Measurements from ENCODE around the gene NNT. TPM values are rescaled to one million over a fixed set of nuclear protein-coding genes. Genes with fewer than 3 reads are reported as not detected.
"Not testable (repeated sequence)": the region's sequence is repeated elsewhere in the genome, so short reads cannot be mapped to it uniquely, and the experiment has no call there.

Gene NNT
- total RNA-seq, 2 experiments from 2014 or later: 96.4 to 110 TPM

DNA sequence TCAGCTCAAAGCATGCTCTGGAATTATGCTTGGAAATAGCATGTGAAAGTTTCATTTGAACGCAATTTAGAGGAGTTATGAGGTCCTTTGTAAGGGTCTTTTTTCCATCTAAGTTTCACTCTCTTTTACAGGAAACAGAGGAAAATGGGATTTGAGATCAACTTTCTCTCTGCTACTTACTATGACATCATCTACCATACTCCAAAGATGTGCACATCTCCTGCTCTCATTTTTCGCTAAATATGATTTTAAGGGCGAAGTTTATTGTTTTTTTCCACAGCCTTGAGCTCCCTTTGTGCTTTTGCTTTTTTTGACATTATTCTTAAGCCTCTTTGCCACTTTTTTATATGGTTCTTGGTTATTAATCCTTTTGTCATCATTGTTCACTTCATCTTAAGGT lies 125.6 kb downstream of the NNT start:
- ChIA-PET POLR2A (no interaction called here), CTCF (no interaction called here)
- Mint-ChIP-seq H3K27ac (no peak overlapping the region), H3K36me3 (ENCODE audit: low read depth) (no peaks in the 10 kb centered on the region), H3K9me3 (no peaks in the 10 kb centered on the region), H3K4me1 (no peaks in the 10 kb centered on the region), H3K27me3 (peaks cover 13% of the 10 kb centered on the region), H3K4me3 (no peak overlapping the region)
- no peak for DNase-seq

DNA sequence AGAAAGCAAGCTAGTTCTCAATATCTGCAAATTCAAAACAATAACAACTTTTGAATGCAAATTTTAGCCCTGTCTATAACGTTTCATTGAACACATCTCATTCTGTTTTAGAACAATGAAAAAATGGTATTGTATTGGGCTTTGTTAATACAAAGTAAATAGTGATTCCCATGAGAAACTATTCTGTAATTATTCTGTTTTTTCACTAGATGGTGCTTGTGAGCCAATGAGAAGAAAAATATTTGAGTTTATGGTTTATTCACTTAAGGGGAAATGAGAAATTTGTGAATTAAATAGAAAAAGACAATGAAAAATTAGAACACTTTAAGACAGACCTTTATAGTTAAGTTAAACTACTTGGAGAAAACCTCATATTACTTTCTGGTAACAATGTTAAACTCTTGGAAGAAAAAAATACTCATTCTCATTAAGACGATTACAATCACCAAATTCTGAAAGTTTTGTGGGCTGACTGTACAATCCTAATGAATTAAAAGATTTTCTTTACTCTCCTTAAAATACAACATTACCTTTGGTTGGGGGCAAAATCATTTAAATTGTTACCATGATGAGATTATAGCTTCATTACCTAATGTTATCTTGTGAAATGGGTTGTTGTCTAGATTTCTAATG lies 127.0 kb downstream of the NNT start:
- Mint-ChIP-seq H3K27me3 (peaks cover 13% of the 10 kb centered on the region), H3K4me1 (no peaks in the 10 kb centered on the region), H3K4me3 (no peak overlapping the region), H3K36me3 (ENCODE audit: low read depth) (no peaks in the 10 kb centered on the region), H3K9me3 (no peaks in the 10 kb centered on the region), H3K27ac (no peak overlapping the region)
- POLR2A ChIA-PET: no interaction called here
- DNase-seq: no peak
- CTCF ChIA-PET: interaction anchor here (0.6 to 1.0 kb wide), 2 partner anchors 1044 to 1219 kb away, joined by 3 to 6 read pairs; no protein-coding TSS in a partner anchor

DNA sequence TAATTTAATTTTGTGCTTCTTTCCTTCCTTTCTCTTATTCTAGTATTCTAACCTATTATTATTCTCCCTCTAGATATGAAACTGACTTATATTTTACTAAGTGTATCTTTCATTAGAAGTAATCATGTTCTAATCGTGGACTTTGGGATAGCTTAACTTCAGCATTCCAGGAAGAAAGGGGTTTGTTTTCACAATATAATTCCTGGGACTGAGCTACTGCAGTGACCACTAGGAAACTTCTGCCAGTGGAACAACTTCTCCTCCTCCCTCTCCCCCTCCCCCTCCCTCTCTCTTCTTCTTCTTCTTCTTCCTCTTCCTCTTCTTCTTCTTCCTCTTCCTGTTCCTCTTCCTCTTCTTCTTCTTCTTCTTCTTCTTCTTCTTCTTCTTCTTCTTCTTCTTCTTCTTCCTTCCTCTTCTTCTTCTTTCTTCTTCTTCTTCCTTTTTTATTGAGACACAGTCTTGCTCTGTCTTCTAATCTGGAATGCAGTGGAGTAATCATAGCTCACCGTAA lies 127.9 kb downstream of the NNT start:
- Mint-ChIP-seq H3K9me3 (no peaks in the 10 kb centered on the region), H3K27ac (no peak overlapping the region), H3K4me3 (no peak overlapping the region), H3K27me3 (peaks cover 13% of the 10 kb centered on the region), H3K36me3 (ENCODE audit: low read depth) (no peaks in the 10 kb centered on the region), H3K4me1 (no peaks in the 10 kb centered on the region)
- CTCF ChIA-PET: interaction anchor here (0.8 to 1.1 kb wide), 3 partner anchors 50 to 1043 kb away, joined by 3 to 6 read pairs (median 3); no protein-coding TSS in a partner anchor
- POLR2A ChIA-PET: no interaction called here
- DNase-seq: no peak

DNA sequence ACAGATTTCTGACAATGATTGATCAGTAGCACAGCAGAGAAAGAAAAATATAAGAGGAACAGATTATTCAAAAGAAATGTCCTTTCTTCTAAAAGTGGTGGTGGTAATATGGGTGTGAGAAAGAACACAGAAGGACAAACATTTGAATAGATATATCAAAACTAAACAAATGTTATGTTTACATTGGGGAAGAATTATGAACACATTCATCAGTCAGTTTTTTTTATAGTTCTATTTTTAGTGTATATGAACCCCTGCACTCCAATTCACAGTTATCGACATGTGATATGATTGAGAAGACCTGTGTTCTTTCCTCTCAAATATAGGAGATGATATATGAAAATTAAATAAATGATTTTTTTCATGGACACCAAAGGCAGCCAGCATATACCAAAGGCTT lies 128.6 kb downstream of the NNT start:
- no peak for DNase-seq
- CTCF ChIA-PET: interaction anchor here (0.8 to 1.1 kb wide), 2 partner anchors 50 to 601 kb away, joined by 3 read pairs; no protein-coding TSS in a partner anchor
- POLR2A ChIA-PET: no interaction called here
- Mint-ChIP-seq H3K9me3 (no peaks in the 10 kb centered on the region), H3K27ac (no peak overlapping the region), H3K4me1 (no peaks in the 10 kb centered on the region), H3K27me3 (peaks cover 13% of the 10 kb centered on the region), H3K36me3 (ENCODE audit: low read depth) (no peaks in the 10 kb centered on the region), H3K4me3 (no peak overlapping the region)

DNA sequence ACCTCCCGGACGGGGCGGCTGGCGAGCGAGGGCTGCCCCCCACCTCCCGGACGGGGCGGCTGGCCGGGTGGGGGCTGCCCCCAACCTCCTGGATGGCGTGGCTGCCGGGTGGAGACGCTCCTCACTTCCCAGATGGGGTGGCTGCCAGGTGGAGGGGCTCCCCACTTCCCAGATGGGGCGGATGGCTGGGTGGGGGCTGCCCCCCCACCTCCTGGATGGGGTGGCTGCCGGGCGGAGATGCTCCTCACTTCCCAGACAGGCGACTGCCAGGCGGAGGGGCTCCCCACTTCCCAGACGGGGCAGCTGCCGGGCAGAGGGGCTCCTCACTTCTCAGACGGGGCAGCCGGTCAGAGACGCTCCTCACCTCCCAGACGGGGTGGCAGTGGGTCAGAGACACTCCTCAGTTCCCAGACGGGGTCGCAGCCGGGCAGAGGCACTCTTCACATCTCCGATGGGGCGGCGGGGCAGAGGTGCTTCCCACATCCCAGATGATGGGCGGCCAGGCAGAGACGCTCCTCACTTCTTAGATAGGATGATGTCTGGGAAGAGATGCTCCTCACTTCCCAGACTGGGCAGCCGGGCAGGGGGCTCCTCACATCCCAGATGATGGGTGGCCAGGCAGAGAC lies 143.1 kb downstream of the NNT start:
- H3K4me3 Mint-ChIP-seq; H3K4me1 Mint-ChIP-seq; H3K27ac Mint-ChIP-seq; POLR2A ChIA-PET; CTCF ChIA-PET; DNase-seq; H3K9me3 Mint-ChIP-seq; H3K36me3 Mint-ChIP-seq (ENCODE audit: low read depth); H3K27me3 Mint-ChIP-seq: not testable (repeated sequence)

DNA sequence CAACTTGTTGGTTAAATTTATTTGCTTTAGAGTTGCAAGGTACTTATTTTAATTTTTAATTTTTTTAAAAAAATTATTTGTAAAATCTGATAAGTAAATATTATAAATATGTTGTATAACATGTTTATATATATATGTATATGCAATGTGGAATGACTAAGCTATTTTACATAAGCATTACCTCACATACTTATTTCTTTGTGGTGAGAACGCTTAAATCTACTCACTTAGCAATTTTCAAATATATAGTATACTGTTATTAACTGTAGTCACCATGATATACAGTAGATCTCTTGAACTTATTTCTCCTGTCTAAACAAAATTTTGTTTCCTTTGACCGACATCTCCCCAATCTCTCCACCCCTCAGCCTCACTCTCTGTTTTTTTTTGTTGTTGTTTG lies 147.8 kb downstream of the NNT start:
- CTCF ChIA-PET: no interaction called here
- POLR2A ChIA-PET: no interaction called here
- H3K27me3 Mint-ChIP-seq: no peaks in the 10 kb centered on the region
- no peaks in the 10 kb centered on the region for H3K36me3 Mint-ChIP-seq (ENCODE audit: low read depth)
- H3K9me3 Mint-ChIP-seq: peaks cover 2% of the 10 kb centered on the region
- DNase-seq: no peak
- H3K4me3 Mint-ChIP-seq: no peak overlapping the region
- no peaks in the 10 kb centered on the region for H3K4me1 Mint-ChIP-seq
- no peak overlapping the region for H3K27ac Mint-ChIP-seq

DNA sequence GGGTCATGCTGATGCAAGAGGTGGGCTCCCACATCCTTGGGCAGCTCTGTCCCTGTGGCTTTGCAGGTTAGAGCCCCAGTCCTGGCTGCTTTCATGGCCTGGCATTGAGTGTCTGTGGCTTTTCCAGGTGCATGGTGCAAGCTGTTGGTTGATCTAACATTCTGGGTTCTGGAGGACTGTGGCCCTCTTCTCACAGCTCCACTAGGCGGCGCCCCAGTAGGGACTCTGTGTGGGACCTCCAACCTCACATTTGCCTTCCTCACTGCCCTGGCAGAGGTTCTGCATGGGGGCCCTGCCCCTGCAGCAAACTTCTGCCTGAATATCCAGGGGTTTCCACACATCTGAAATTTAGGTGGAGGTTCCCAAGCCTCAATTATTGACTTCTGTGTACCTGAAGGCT lies 150.1 kb downstream of the NNT start:
- DNase-seq: no peak
- no peaks in the 10 kb centered on the region for H3K36me3 Mint-ChIP-seq (ENCODE audit: low read depth)
- no peak overlapping the region for H3K27ac Mint-ChIP-seq
- H3K9me3 Mint-ChIP-seq: peaks cover 2% of the 10 kb centered on the region
- no peaks in the 10 kb centered on the region for H3K27me3 Mint-ChIP-seq
- ChIA-PET POLR2A (no interaction called here), CTCF (no interaction called here)
- no peak overlapping the region for H3K4me3 Mint-ChIP-seq
- no peaks in the 10 kb centered on the region for H3K4me1 Mint-ChIP-seq

Other genes starting within 250 kb of the NNT start
- gene CCL28, start 190.8 kb upstream of the NNT start, total RNA-seq: 10 to 100 TPM; 12.2 to 16.8 TPM
- 10 to 100 TPM; 17.0 to 19.0 TPM for gene TMEM267, start 119.3 kb upstream of the NNT start, total RNA-seq
- gene C5orf34, start 88.0 kb upstream of the NNT start, total RNA-seq: 1 to 10 TPM; 7.7 to 8.5 TPM
- 10 to 100 TPM; 37.0 to 38.8 TPM for gene PAIP1, start 46.1 kb upstream of the NNT start, total RNA-seq